GM03348 (cell line): ENCODE data around the gene MARS1.

ENCODE experiments used
- DNase-seq: peaks from one replicate; pipeline ENCODE4 v3.0.0; 2012; ENCODE audit warnings: low spot score

The MARS1 gene

DNA sequence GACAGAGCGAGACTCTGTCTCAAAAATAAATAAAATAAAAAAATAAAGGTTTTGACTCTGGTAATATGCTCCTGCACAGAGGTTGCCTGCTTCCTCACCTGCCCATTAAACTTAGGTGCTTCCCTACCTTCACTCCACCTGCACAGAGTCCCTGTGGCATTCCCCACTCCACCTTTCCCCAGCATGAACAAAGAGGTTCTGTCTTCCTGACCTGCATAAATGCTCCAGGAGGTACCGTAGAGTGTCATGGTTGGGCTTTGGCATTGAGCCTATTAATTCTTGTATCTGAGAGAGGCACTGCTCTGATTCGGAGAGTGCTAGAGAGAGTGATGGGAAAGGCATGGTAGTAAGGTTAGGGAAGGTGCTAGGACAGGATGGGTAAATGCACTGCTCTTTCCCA lies 14.5 kb upstream of the MARS1 start:
- no peak for DNase-seq

DNA sequence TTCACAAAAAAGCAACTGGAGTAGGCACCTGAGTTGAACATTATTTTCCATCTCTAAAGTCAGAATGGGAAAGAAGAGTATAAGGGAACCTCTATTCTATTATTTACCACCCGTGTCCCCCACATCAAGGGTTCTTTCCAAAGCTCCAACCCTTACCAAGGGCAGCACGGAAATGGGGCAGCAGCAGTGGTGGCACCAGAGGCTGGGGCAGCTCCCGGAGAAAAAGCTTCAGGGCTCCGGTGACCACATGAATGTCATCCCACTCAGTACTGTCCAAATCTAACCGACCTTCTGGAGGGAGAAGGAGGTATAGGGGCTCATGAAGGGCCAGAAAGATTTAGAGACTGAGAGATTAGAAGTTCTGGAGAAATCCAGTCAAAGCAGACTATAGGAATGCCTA lies 14.0 kb upstream of the MARS1 start:
- no peak for DNase-seq

DNA sequence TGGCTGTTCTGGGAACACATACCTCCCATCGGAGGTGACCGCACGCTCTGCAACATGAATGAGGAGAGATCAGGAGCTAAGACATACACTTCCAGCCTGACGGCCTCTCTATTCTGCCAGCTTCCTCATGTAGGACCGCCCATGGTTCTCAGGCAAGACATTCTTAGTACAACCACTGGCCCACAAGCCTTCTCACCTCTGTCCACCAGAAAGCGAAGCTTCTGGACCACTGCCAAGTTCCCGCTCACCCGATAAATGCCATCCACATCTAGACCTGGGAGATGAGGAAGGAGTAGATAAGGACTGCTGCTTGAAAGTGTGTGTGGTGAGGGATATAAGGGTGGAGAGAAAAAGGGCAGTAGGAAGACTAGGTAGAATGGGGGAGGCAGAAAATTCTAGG lies 13.4 kb upstream of the MARS1 start:
- no peak for DNase-seq

DNA sequence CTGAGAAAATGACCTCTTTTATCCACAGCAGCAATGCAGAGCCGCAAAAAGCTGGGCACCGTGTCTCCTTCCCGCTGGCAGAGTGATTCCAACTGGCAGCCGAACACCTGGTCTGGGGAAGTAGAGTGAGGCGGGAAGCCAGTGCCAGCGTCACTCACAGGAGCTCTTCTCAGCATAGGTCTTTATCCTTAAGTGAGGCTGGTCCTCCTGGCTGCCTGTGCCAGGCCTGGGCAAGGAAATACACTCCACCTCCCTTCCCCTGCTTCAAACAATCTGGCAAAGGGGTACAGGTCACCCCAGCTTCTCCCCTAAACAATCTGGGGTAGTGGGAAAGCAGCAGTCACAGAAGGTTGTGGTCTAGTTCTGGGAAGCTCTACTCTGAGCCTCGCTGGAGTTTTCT lies 13.0 kb upstream of the MARS1 start:
- no peak for DNase-seq

DNA sequence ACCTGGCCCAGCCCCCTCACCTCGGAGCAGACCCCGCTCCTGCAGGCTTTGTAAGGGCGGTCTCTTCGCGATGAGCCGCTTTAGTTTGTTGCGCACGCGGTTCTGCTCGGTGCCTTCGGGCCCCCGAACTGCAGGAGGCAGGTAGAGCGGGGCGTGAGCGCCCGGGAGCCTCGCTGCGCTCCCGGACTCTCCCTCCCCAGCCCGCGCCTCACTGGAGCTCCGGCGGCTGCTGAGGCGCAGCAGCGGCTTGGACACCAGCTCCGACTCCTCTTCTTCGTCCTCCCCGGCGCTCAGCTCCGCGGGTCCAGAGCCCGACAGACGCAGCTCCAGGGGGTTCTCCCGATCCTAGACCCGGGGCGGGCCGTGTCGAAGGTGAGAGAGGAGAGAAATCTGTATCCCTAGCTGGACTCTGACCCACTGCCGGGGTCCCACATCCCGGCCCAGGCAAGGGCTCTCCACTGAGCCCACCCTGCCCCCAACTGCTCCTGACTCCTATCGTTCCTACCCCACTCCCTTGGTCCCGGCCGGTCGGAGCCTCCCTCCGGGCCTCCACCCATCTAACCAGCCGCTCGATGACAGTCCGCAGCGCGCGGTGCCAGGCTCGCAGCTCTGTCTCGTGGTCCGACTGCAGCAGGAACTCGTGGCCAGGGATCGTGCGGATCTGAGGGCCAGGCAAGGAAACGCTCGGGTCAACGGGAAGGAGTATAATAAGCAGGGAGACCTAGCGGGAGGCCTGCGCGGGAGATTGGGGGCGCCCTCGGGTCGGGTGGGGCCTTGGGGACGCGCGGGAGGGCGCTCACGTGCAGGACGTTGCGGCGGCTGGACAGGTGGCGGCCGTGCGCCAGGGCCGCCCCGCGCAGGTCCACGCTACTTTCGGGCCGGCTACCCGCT lies 12.4 kb upstream of the MARS1 start:
- DNase-seq, result peak; percentile 54

DNA sequence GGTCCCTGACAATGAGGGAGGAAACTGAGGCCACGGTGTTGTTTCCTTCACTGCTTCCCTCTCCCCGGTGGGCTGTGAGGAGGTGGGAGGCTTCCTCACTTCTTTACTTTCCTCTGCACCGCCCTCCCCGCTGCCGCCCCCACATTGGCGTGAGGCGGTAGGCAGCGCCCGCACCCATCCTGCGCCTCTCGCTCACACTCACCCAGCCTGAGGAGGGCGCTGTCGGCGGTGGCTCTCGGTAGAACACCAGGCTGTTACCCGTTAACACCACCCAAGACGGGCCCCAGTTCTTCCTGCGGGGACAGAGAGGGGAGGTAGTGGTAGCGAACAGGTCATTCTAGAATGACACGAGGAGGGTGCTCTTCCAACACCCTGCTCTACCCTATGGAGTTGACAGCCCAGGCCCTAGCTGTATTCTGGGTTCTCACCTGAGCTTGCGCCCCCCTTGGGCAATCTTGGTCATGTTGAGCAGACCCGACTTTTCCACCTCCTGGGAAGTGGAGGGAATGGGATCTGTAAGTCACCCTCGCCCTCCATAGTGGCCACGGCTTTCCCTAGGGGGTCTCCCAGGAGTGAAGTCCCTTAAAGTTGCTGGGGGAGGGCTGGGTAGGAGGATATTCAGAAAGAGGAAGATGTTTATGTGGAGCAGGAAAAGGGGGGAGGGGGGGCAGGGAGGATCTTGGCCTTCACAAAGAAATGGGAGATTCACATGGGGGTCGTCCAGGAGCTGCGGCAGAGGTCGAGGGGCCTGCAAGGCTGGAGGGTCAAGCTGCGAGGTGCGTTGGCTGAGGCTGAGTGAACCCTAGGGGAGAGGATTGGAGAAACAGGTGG lies 11.5 kb upstream of the MARS1 start:
- DNase-seq, result no peak

DNA sequence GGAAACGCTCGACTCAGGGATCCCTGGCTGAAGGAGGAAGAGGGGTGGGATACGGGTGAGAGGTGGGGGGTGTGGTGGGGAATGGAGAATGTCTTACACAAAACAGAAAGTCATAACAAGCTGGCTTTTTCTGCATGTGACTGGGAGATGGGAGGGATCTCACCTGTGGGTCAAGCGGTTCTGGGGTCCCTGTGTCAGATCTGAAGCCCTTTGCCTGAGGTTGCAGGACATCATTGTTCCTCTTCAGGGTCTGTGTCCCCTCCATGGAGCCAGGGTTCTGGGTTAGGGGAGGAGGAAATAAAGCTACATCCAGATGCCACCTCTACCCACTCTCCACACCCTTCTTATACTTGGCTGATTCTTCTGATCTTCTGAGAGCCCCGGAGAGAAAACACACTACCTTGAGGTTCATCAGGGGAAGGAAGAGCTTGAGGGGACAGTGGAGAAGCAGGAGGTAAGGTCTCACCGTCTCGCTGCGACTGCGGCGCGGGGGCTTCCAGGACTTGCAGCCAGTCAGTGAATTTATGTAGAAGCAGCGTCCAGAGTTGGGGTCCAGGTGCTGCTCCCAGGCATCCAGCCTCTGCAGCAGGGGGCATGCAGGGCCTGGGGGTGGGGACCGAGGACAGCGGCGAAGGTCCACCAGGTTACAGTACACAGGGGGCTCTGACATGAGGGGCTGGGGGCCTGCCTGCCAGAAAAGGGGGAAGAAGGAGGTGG lies 10.7 kb upstream of the MARS1 start:
- DNase-seq, result no peak

DNA sequence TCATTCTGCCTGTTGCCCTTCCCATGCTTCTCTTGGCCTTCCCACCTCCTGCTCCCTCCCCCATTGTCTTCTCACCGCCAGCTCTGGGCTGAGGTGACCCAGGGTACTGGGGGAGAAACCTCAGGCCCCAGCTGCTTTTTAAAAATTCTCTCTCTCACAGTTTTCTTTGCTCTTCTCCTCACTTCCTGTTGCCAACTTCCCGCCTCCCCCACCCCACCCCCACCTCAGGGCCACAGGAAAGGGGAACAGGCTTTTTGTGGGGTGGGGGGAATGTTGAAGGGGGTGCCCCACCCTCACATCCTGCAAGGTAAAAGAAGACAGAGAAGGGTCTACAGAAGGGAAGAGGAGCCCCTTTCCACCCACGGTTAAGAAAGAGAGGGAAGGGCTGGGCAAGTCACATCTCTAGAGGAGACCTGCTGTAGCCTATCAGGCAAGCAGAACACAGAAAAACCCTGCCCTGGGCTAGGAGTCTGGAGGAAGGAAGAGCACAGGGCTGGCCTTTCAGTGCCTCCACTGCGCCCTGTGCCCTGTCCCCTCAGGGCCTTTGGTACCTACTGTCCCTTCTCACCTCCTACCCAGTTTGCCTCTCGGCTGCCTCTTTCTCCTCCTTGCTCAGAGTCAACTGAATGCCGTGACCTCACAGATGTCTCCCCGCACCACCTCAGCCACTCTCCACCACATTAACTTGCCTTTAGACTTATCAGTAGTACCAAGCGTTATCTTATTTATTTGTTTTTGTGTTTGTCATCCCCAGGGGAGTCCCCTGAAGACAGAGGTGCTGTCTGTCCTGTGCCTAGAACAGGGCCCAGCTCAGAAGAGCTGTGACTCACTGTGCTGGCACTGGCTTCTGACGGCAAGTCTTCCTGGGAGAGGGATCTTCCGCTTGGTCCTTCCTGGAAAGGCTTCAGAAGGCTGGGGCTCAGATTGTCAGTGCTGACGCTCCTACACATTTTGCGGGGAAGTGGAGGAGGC lies 9.9 kb upstream of the MARS1 start:
- no peak for DNase-seq

DNA sequence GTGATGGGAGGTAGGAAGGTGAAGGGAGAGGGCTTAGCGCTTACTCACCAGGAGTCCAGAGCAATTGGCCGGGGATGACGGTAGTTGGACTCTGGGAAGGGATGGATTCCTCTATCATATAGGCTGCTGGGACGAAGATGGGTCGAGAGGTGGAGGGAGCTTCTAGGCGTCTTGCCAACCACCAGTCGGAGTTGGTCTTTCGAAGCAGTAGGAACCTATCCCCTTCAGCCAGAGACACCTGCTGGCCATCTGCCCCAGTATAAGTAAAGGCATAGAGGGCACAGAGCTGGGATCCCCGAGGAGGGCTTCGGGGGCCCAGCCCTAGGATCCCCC lies 8.9 kb upstream of the MARS1 start:
- no peak for DNase-seq

DNA sequence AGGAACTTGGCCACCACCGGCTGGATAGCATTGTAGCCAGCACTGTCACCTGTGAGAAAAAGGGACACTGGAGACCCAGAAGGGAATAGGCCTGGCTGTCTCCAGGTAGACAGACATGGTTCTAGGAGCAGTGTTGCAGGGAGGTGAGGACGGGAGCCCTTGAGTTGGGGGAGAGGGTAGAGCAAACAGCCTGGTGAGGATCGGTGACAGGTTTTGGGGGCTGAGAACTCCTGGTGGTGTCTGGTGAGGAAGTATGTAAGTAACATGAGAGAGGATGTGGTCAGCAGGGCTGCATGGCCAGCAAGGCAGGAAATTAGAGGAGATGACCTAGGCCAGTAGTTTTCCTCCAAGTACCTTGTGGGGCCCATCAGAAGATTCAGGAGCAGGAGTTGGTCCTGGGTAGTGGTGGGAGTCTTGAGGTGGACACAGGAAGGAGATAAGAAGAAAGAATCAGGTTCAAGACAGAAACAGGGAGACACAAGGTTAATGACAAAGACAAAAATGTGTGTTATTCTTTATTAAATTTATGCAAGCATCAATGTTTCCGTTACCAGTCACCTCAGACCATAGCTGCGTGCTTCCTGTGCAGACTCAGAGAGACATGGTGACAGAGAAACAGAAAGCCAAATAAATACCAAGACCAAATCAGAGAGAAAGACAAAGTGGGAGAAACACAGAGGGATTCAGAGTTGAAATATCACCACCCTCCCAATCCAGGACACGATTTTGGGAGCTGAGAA lies 8.3 kb upstream of the MARS1 start, which contains the start of gene ARHGAP9:
ARHGAP9 (minus strand) TSS at position 491 of the 740 bp plus-strand sequence; CDS start at position 31, 460 bp downstream.
- no peak for DNase-seq

DNA sequence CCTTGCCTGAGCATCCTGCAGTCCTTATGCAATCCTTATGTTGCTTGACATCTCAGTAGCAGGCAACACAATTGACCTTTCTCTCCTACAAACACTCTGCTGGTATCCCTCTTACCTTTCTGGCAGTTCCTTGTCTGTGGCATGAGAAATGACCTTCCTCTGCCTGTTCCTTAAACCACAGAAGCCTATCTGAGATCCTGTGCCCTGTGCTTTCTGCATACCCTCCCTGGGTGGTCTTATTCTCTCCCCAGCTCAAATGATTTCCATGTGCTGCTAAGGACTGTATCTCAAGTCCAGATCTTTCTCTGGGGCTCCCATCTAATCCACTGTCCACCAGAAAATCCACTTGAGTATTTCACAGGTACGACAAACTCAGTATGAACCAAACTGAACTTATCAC lies 6.2 kb upstream of the MARS1 start:
- DNase-seq, result no peak

DNA sequence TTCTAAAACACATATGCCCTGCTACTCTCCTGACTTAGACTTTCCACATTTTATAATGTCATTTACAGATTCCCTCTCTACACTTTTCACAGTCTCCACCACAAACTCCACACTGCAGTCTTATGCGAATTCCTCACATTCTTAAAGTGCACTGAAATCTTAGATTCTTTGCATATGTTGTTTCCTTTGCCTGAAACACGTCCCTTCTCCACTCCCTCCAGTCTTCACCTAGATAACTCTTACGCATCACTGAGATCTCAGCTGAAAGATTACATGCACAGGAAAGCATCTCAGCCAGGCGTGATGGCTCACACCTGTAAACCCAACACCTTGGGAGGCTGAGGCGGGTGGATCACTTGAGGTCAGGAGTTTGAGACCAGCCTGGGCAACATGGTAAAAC lies 4.4 kb upstream of the MARS1 start:
- peak; percentile 32 for DNase-seq

DNA sequence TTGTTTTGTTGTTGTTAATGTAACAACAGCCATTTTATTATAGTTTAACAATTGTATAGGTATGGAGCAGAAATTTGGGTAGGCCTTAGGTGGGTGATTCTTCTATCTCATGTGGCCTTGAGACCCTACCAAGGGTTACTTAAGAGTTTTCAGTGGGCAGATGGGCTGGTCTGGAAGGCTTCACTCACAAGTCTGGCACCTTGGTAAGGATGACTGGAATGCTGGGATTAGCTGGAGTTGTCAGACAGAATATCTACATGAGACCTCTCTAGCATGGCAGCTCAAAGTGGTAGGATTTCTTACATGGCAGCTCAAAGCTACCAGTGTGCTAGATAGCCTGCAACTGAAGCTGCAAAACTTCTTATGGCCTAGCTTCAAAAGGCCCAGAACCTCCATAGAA lies 2.2 kb upstream of the MARS1 start:
- DNase-seq, result no peak

DNA sequence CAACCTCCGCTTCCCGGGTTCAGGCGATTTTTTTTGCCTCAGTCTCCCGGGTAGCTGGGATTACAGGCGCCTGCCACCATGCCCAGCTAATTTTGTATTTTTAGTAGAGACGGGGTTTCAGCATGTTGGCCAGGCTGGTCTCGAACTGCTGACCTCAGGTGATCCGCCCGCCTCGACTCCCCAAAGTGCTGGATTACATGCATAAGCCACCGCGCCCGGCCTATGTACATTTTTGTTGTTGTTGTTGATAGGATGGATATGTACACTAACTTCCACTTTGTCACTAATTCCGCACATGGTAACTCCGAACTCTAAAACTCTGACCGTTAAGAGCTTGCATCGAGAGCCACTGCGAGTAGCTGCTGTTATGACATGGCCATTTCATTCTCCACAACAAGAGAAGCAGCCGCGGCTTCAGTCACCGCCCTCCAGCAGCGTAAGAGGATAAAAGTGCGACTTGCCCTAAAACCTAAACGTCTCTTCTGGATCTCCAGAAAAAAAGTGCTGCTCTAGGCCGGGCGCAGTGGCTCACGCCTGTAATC lies 742 bp upstream of the MARS1 start:
- no peak for DNase-seq

DNA sequence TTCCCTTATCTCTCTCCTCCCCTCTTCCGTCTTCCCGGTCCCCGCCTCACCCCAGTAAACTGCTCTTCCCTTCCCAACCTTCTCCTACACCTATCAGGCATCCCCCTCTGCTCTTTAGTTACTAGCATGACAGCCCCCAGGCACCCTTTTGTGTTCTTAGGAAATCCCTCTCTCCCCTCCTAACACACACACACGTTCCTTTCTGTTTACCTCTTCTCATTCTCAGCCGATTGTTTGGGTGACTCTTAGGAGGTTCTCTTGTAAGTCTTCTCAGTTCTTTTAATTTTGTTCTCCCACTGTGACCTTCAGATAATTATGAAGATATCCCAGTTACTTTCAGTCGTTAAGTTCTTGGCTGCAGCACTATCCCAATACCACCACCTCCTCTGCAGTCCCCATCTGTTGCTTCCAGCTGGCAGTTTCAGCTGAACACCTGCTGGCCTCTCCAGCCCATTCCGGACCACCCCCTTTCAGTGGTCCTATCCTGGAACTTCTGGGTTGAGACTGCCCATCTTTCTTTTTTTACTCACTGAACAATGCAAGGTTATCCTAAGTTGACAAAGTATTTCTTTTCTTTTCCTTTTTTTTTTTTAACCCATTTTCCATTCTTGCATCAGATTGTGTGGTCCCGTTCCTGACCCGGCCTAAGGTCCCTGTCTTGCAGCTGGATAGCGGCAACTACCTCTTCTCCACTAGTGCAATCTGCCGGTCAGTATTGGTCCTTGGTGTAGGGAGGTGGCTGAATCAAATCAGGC lies 711 bp downstream of the MARS1 start:
- DNase-seq, result no peak

DNA sequence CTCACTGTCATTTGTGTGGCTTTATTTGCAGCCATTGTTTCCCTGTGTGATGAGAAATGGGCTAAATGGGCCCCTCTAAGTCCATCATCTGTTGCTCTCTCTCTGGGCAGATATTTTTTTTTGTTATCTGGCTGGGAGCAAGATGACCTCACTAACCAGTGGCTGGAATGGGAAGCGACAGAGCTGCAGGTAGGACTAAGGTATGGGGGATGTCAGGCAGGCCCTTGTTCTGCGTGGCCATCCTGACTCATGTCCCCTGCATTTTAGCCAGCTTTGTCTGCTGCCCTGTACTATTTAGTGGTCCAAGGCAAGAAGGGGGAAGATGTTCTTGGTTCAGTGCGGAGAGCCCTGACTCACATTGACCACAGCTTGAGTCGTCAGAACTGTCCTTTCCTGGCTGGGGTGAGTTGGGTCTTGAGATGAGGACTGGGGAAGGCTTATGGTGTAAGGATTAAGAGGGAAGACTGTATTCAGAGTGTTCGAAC lies 1.3 kb downstream of the MARS1 start:
- DNase-seq, result no peak

DNA sequence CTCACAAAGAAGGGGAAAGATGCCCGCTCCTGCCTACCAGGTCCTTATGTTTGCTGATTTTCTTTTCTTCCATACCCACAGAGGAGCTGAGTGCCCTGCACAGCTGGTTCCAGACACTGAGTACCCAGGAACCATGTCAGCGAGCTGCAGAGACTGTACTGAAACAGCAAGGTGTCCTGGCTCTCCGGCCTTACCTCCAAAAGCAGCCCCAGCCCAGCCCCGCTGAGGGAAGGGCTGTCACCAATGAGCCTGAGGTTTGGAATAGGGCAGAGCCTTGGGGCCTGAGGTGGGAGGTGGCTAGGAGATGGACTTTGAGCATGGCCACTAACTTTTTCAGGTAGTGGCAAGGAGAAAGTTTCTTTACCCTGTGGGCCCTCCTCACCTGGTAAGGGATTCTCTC lies 2.3 kb downstream of the MARS1 start:
- DNase-seq, result no peak

DNA sequence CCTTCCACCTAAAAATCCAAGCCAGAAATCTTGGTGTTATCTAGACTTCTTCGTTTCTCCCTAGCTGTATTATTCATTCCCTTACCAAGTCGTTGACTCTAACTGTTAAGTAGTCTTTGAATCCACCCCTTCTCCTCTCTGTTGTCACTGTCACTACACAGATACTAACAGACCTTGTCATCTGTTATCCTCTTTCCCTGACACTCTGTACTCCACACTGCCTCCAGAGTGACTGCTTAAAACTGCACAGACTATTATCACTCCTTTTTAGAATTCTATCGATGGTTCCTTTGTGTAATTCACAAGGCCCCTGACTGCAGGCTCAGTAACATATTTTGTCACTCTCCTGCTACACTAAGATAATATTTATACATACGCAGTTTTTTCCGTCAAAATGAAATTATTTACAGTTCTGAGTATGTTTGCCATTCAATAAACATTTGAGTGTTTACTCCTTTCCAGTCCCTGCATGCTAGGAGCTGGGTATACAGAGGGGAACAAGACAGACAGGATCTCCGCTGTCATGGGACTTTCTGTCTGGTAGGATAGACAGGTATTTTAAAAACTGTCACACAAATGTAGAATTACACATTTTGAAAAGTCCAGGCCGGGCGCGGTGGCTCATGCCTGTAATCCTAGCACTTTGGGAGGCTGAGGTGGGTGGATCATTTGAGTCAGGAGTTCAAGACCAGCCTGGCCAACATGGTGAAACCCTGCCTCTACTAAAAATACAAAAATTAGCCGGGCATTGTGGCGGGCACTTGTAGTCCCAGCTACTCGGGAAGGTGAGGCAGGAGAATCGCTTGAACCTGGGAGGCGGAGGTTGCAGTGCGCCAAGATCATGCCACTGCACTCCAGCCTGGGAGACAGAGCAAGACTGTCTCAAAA lies 3.8 kb downstream of the MARS1 start:
- no peak for DNase-seq
